ENCODE results near the gene HES4.

HES4 gene

DNA sequence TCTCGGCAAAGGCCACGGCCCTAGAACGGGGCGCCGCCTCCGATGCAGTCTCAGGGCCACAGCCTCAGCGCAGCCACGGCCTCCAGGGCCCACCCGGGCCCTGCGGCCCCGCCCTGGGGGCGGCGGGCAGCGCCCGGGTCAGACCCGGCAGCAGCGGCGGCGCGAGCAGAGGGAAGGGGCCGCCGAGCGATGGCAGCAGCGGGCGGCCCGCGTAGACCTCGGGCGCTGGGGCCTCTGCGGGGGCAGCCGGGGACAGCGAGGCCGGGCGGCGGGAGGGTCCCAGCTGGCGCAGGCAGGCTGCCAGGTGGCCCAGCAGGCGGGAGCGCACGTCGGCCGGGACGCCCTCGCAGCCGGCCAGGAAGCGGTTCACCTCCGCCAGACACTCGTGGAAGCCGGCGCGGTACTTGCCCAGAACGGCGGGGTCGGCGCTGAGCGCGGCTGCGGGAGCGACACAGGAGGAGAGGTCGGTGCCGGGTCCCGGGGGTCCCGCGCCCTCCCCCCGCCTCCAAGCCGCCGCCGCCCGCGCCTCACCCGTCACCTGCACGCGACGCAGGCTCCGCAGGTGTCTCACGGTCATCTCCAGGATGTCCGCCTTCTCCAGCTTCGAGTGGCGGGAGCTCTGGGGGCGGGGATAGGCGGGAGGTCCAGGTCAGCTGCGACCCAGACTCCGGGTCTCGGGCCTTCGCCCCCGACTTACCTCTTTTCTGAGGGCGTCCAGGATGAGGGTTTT lies 737 bp downstream of the HES4 start (continued):
- TF ChIP-seq, protein P1, sequence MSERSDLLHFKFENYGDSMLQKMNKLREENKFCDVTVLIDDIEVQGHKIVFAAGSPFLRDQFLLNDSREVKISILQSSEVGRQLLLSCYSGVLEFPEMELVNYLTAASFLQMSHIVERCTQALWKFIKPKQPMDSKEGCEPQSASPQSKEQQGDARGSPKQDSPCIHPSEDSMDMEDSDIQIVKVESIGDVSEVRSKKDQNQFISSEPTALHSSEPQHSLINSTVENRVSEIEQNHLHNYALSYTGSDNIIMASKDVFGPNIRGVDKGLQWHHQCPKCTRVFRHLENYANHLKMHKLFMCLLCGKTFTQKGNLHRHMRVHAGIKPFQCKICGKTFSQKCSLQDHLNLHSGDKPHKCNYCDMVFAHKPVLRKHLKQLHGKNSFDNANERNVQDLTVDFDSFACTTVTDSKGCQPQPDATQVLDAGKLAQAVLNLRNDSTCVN (tag by site-specific recombination; optimal IDR thresholded peaks at IDR 0.05), result peak; percentile 77
- TF ChIP-seq ZBTB7A (tag by site-specific recombination; IDR thresholded peaks at IDR 0.05; ENCODE audit: low read depth), result peak; percentile 70; the same call in 1 of the 2 replicates
- TF ChIP-seq ZNF768 (tag by site-specific recombination; IDR thresholded peaks at IDR 0.05), result no peak
- peak; percentile 59 for TF ChIP-seq EGR2 (tag by site-specific recombination; IDR thresholded peaks at IDR 0.05; ENCODE audit: low read depth)
- TF ChIP-seq BCL11A (tag by site-specific recombination; IDR thresholded peaks at IDR 0.05; ENCODE audit: low read depth), result peak; percentile 64; the same call in 1 of the 2 replicates
- TF ChIP-seq SCRT2 (tag by site-specific recombination; IDR thresholded peaks at IDR 0.05), result peak; percentile 77
- TF ChIP-seq YY2 (tag by site-specific recombination; IDR thresholded peaks at IDR 0.05), result no peak
- TF ChIP-seq, protein P2, sequence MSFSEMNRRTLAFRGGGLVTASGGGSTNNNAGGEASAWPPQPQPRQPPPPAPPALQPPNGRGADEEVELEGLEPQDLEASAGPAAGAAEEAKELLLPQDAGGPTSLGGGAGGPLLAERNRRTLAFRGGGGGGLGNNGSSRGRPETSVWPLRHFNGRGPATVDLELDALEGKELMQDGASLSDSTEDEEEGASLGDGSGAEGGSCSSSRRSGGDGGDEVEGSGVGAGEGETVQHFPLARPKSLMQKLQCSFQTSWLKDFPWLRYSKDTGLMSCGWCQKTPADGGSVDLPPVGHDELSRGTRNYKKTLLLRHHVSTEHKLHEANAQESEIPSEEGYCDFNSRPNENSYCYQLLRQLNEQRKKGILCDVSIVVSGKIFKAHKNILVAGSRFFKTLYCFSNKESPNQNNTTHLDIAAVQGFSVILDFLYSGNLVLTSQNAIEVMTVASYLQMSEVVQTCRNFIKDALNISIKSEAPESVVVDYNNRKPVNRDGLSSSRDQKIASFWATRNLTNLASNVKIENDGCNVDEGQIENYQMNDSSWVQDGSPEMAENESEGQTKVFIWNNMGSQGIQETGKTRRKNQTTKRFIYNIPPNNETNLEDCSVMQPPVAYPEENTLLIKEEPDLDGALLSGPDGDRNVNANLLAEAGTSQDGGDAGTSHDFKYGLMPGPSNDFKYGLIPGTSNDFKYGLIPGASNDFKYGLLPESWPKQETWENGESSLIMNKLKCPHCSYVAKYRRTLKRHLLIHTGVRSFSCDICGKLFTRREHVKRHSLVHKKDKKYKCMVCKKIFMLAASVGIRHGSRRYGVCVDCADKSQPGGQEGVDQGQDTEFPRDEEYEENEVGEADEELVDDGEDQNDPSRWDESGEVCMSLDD (tag by site-specific recombination; IDR thresholded peaks at IDR 0.05), result no peak; the same call in 1 of the 2 replicates
- no peak for TF ChIP-seq ZNF664 (tag by site-specific recombination; IDR thresholded peaks at IDR 0.05)
- peak; percentile 54 for TF ChIP-seq SP2 (tag by site-specific recombination; IDR thresholded peaks at IDR 0.05)
- 0 out of 2 replicates have a peak, but pooled peaks have one; percentile 54 for TF ChIP-seq ZFP37 (tag by site-specific recombination; IDR thresholded peaks at IDR 0.05)
- no peak for TF ChIP-seq ZNF350 (tag by site-specific recombination; IDR thresholded peaks at IDR 0.05)

DNA sequence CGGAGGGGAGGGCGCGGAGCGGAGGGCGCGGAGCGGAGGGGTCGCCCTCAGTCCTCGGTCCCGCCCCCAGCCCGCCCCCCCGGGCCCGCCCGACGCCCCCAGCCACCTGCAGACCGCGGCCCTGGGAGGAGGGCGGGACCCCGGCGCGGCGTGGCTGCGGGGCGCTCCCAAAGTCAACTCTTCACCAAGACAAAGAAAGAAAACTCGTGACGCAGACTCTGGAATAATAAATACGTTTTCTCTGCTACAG lies 1.2 kb downstream of the HES4 start:
- Histone ChIP-seq H3K4me3 (ENCODE audit: low read depth, low read length) (peak overlapping the region; percentile 74), H3K27ac (ENCODE audit: extremely low read depth, low read depth, low read length) (peak overlapping the region; percentile 97), H3K36me3 (ENCODE audit: control insufficient read depth in 2 of 2, insufficient read depth in 1 of 2, low read length in 2 of 2) (peaks cover 0 to 31% of the 10 kb centered on the region in 2 experiments; a peak in 2 of 3 replicates), H3K9me3 (ENCODE audit: control insufficient read depth, insufficient read depth, low read depth, low read length) (no peaks in the 10 kb centered on the region), H3K4me1 (ENCODE audit: control insufficient read depth, insufficient read depth, low read length) (0 out of 2 replicates have a peak, but pooled peaks cover 3% of the 10 kb centered on the region)
- ChIA-PET CTCF (no interaction called here), POLR2A (interaction anchor here (0.7 to 6.5 kb wide), 4 partner anchors 15 to 118 kb away, joined by 3 to 44 read pairs (median 7); partner anchors contain the start of genes AGRN, C1orf159 and ISG15)
- TF ChIP-seq ZBTB1 (tag by site-specific recombination; IDR thresholded peaks at IDR 0.05) (no peak), KLF8 (tag by site-specific recombination; IDR thresholded peaks at IDR 0.05) (peak; percentile 66)

DNA sequence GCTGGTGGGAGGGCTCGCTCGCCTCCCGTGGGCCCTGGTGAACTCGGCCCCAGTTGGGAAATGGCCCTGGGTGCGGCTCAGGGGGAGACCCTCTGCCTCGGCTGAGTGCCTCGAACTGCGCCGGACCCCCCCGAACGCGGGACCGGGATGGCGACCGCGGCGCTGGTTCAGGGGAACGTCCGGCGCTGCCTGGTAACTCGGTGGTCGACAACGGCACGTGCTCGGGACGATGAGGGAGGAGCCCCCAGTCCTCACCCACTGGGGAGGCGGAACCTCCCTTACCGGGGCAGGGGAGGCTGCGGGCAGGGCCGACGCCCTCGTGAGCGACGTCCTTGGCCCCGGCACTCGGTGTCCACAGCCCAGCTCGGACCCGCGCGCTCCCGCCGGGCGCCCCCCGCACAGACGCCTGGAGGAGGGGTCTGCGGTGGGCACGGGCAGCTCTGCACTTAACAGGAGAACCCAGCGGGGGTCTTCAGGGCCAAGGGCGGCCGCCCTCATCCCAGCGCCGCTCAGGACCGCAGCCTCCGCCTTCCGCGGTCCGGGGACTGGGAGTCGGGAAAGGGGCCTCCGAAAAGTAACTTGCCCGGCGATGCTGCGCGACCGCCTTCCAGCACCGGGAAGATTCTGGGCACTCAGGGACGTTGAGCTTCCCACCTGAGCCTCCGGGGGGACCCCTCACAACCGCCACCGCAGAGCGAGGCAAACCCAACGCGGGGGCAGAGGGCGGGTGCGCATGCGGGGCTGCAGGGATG lies 1.7 kb downstream of the HES4 start:
- Histone ChIP-seq H3K4me1 (ENCODE audit: control insufficient read depth, insufficient read depth, low read length) (0 out of 2 replicates have a peak, but pooled peaks cover 3% of the 10 kb centered on the region), H3K36me3 (ENCODE audit: control insufficient read depth in 2 of 2, insufficient read depth in 1 of 2, low read length in 2 of 2) (peaks cover 0 to 26% of the 10 kb centered on the region in 2 experiments; a peak in 2 of 3 replicates), H3K4me3 (ENCODE audit: low read depth, low read length) (peak overlapping the region; percentile 74), H3K27ac (ENCODE audit: extremely low read depth, low read depth, low read length) (peak overlapping the region; percentile 97), H3K9me3 (ENCODE audit: control insufficient read depth, insufficient read depth, low read depth, low read length) (no peaks in the 10 kb centered on the region)
- CTCF ChIA-PET, result interaction anchor here (1.8 kb wide), 1 partner anchor 66 kb away, joined by 11 read pairs; no protein-coding TSS in a partner anchor
- POLR2A ChIA-PET, result interaction anchor here (0.7 to 6.5 kb wide), 8 partner anchors 9 to 118 kb away, joined by 3 to 44 read pairs (median 5); partner anchors contain the start of genes AGRN, C1orf159 and ISG15
- TF ChIP-seq, protein P3, sequence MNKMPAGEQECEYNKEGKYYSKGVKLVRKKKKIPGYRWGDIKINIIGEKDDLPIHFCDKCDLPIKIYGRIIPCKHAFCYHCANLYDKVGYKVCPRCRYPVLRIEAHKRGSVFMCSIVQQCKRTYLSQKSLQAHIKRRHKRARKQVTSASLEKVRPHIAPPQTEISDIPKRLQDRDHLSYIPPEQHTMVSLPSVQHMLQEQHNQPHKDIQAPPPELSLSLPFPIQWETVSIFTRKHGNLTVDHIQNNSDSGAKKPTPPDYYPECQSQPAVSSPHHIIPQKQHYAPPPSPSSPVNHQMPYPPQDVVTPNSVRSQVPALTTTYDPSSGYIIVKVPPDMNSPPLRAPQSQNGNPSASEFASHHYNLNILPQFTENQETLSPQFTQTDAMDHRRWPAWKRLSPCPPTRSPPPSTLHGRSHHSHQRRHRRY (tag by site-specific recombination; IDR thresholded peaks at IDR 0.05), result no peak
- TF ChIP-seq ZNF223 (tag by site-specific recombination; IDR thresholded peaks at IDR 0.05) (no peak), GLI2 (tag by site-specific recombination; IDR thresholded peaks at IDR 0.05; ENCODE audit: borderline replicate concordance, low read depth) (no peak), ZNF10 (tag by site-specific recombination; IDR thresholded peaks at IDR 0.05) (no peak), ZNF433 (tag by site-specific recombination; IDR thresholded peaks at IDR 0.05; ENCODE audit: low read depth) (no peak), GLI4 (tag by site-specific recombination; IDR thresholded peaks at IDR 0.05) (peak; percentile 71; the same call in 1 of the 2 replicates), ZNF146 (tag by site-specific recombination; IDR thresholded peaks at IDR 0.05) (peak; percentile 14; the same call in 1 of the 2 replicates)
- TF ChIP-seq, protein P4, sequence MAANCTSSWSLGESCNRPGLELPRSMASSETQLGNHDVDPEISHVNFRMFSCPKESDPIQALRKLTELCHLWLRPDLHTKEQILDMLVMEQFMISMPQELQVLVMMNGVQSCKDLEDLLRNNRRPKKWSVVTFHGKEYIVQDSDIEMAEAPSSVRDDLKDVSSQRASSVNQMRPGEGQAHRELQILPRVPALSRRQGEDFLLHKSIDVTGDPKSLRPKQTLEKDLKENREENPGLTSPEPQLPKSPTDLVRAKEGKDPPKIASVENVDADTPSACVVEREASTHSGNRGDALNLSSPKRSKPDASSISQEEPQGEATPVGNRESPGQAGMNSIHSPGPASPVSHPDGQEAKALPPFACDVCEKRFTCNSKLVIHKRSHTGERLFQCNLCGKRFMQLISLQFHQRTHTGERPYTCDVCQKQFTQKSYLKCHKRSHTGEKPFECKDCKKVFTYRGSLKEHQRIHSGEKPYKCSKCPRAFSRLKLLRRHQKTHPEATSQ (tag by site-specific recombination; IDR thresholded peaks at IDR 0.05), result 0 out of 2 replicates have a peak, but pooled peaks have one; percentile 17
- TF ChIP-seq, protein P5, sequence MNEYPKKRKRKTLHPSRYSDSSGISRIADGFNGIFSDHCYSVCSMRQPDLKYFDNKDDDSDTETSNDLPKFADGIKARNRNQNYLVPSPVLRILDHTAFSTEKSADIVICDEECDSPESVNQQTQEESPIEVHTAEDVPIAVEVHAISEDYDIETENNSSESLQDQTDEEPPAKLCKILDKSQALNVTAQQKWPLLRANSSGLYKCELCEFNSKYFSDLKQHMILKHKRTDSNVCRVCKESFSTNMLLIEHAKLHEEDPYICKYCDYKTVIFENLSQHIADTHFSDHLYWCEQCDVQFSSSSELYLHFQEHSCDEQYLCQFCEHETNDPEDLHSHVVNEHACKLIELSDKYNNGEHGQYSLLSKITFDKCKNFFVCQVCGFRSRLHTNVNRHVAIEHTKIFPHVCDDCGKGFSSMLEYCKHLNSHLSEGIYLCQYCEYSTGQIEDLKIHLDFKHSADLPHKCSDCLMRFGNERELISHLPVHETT (tag by site-specific recombination; IDR thresholded peaks at IDR 0.05), result no peak; the same call in 1 of the 2 replicates

Data from HEK293 (cell line).